HEK293T (cell line): ENCODE results near the gene TUB.

Experiments
- BHLHE40 ChIP-seq: fragments of 450-650 bp; IDR thresholded peaks from 2 replicates; pipeline ENCODE4 v1.6.1; 2016; ENCODE audit warnings: mild to moderate bottlenecking, moderate library complexity, borderline replicate concordance
- ELF4 ChIP-seq: fragments of 450-650 bp; IDR thresholded peaks from 2 replicates; pipeline ENCODE4 v1.6.1; 2017; ENCODE audit warnings: antibody characterized with exemption
- FOXA1 ChIP-seq: fragments of 450-650 bp; IDR thresholded peaks from 2 replicates; pipeline ENCODE4 v1.6.1; 2016; ENCODE audit warnings: mild to moderate bottlenecking
- HDGF ChIP-seq: fragments of 450-650 bp; IDR thresholded peaks from 2 replicates; pipeline ENCODE4 v1.6.1; 2017; ENCODE audit warnings: antibody characterized with exemption, borderline replicate concordance
- NFRKB ChIP-seq: fragments of 450-650 bp; IDR thresholded peaks from 2 replicates; pipeline ENCODE4 v1.6.1; 2016; ENCODE audit warnings: mild to moderate bottlenecking, moderate library complexity
- TARDBP ChIP-seq: fragments of 450-650 bp; IDR thresholded peaks from 2 replicates; pipeline ENCODE4 v1.6.1; 2016
- TF ChIP-seq, protein P1 (sequence below): fragments of 450-650 bp; IDR thresholded peaks from 2 replicates; pipeline ENCODE4 v1.6.1; 2016

DNA sequence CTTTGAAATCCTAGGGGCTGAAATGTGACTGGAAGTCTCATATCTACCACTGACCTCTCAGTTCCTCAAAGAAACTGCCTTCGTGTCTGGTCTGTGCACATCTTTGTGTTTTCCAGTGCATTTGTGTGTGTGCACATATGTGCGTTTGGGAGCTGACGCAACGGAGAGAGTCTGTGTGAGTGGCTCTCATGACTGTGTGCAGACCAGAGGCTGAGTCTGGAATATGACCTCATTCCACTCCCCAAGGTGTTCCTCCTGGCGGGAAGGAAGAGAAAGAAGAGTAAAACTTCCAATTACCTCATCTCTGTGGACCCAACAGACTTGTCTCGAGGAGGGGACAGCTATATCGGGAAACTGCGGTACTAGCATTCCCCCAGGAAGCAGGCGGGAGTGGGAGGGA lies 16.5 kb downstream of the TUB start:
- TF ChIP-seq, protein P1, sequence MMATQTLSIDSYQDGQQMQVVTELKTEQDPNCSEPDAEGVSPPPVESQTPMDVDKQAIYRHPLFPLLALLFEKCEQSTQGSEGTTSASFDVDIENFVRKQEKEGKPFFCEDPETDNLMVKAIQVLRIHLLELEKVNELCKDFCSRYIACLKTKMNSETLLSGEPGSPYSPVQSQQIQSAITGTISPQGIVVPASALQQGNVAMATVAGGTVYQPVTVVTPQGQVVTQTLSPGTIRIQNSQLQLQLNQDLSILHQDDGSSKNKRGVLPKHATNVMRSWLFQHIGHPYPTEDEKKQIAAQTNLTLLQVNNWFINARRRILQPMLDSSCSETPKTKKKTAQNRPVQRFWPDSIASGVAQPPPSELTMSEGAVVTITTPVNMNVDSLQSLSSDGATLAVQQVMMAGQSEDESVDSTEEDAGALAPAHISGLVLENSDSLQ, result no peak
- TF ChIP-seq BHLHE40 (no peak), TARDBP (no peak), NFRKB (no peak), ELF4 (no peak), FOXA1 (no peak), HDGF (no peak)
